Stomach smooth muscle (tissue), 2 donors: ENCODE data around the gene MACF1.
"Not testable (repeated sequence)": the region's sequence is repeated elsewhere in the genome, so short reads cannot be mapped to it uniquely, and the experiment has no call there.

Source experiments
- H3K27ac ChIP-seq: one replicate; pipeline ENCODE4 v1.7.0; 2013; ENCODE audit warnings: mild to moderate bottlenecking, low read length, inconsistent platforms
- H3K27me3 ChIP-seq, 2 donors: one replicate each; pipeline ENCODE4 v1.7.0; 2013; ENCODE audit warnings: low read length in 2 of 2; ENCODE audit not compliant: insufficient read depth in 2 of 2, control insufficient read depth in 1 of 2
- H3K36me3 ChIP-seq, 2 donors: one replicate each; pipeline ENCODE4 v1.7.0; 2013; ENCODE audit warnings: low read length in 2 of 2; ENCODE audit not compliant: control insufficient read depth in 2 of 2, insufficient read depth in 2 of 2
- H3K4me1 ChIP-seq: one replicate; pipeline ENCODE4 v1.7.0; 2013; ENCODE audit warnings: low read length; ENCODE audit not compliant: control insufficient read depth, insufficient read depth
- H3K4me3 ChIP-seq, 2 donors: one replicate each; pipeline ENCODE4 v1.7.0; 2013; ENCODE audit warnings: low read length in 2 of 2
- H3K9ac ChIP-seq, 2 donors: one replicate each; pipeline ENCODE4 v1.7.0; 2013; ENCODE audit warnings: low read length in 2 of 2, mild to moderate bottlenecking in 1 of 2
- H3K9me3 ChIP-seq, 2 donors: one replicate each; pipeline ENCODE4 v1.7.0; 2013; ENCODE audit warnings: low read length in 2 of 2; ENCODE audit not compliant: control insufficient read depth in 2 of 2
- donor health status: healthy.
- donor health status: Pancreatic carcinoma.

The MACF1 gene

DNA sequence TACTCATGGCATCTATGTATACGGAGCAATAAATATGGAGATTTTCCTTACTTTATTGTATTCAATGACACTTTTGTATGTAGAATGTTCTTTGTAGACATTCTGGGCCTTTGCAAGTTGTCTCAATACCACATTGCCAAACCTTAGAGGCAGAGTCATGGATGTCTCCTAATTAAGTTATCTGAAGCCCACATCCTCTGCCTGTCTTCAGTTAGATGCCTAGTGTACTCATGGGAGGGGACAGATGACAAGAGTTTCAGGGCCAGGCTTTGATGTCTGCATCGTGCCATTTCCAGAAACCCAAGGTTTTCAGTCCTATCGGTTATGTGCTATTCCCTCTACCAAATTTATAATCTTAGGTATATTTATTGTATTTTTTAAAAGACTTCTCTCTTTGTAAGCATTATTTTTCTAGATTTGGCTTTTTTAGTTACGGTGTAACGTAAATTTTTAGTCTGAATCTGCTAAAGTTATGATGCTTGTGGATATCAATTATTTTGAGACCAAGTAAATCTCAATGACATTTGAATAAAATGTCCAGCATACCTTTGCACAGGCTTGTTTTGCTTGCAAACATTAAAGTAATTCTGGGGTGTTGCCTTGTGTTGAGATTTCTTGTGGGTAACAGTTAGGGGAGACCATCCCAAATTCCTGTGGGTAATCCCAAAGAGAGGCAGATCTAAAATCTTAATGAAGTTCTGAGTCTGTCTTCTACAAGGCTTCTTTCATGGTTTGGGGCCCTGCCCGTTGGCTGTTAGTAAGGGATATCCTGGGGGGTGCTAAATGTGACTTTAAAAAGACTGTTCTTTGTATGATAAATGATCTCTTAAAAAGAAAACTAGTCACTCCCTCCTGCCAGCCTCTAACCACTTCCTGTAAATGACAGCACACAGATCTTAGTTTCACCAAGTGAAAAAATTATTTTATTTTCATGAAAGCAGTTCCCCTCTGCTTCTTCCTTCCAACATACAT lies 8.0 kb upstream of the MACF1 start:
- Histone ChIP-seq H3K4me3 (no peak overlapping the region), H3K36me3 (no peaks in the 10 kb centered on the region), H3K9ac (peak overlapping the region in 1 of 2 donors; percentile 3), H3K27ac (peak overlapping the region; percentile 93), H3K4me1 (peaks cover 33% of the 10 kb centered on the region), H3K9me3 (no peaks in the 10 kb centered on the region), H3K27me3 (no peaks in the 10 kb centered on the region)

DNA sequence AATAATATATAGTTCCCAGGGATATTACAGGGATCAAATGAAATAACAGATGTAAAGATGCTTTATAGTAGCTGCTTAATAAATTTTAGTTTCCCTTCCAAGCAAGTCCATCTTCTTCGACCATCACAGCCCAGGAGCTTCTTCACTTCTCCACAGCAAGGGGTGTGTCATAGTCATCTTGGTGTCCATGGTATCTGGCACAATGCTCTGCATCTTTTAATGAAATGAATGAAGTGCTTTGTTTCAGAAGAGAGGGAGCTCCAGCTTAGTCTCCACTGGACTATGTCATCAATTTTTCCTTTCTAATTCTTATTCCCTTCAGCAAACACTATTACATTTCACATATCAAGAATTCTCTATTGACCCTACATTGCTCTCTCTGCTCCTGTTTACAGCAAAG lies 4.9 kb upstream of the MACF1 start:
- peaks cover 26% of the 10 kb centered on the region for H3K4me1 ChIP-seq
- H3K4me3 ChIP-seq, result no peak overlapping the region
- H3K9ac ChIP-seq, result no peak overlapping the region
- H3K27ac ChIP-seq, result peak overlapping the region; percentile 55
- no peaks in the 10 kb centered on the region for H3K27me3 ChIP-seq
- no peaks in the 10 kb centered on the region for H3K9me3 ChIP-seq
- H3K36me3 ChIP-seq, result no peaks in the 10 kb centered on the region

- peaks cover 22% of the 10 kb centered on the region for H3K4me1 ChIP-seq
- peak overlapping the region; percentile 78 to 95 for H3K9ac ChIP-seq
- no peaks in the 10 kb centered on the region for H3K36me3 ChIP-seq
These were observed 746 bp downstream of the MACF1 start for GRCh38 chr1:39205102-39205780.

DNA sequence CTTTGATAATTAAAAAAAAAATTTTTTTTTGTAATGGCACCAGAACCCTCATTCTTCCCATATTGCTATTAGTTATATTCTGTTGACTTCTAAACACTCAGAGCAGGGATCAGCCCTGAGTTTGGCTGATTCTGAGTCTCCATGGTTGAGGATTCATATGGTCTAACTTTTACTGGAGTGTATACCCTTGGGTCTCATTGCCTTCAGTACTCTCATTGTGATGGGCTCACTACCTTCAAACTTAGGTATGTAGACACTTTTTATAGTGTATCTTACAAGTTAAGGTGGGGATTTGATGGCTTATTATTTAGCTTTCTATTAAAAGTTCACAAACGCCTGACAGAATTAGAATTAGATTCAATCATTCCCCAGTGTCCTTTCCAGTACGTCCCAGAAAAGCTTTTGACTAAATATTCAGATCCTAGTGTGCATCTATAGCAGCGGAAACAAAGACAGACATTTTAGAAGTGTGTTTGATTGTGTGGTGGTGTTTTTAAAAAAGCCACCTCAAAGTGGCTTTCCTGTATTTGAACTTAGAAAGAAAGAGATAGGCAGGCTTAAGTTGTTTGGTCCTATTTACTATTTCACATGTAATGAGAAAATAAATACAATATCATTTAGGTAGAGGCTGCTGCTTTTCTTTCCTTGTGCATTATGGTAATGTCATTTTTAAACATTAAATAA lies 1.4 kb downstream of the MACF1 start:
- Histone ChIP-seq H3K9me3 (no peaks in the 10 kb centered on the region), H3K9ac (peak overlapping the region; percentile 78 to 95), H3K27ac (peak overlapping the region; percentile 98), H3K27me3 (no peaks in the 10 kb centered on the region), H3K36me3 (no peaks in the 10 kb centered on the region), H3K4me1 (peaks cover 22% of the 10 kb centered on the region), H3K4me3 (peak overlapping the region; percentile 79 to 91)

More at GRCh38 chr1:39205102-39205780, 746 bp downstream of the MACF1 start:
- H3K27me3 ChIP-seq, result no peaks in the 10 kb centered on the region
- H3K27ac ChIP-seq, result peak overlapping the region; percentile 98
- peak overlapping the region; percentile 79 to 91 for H3K4me3 ChIP-seq
- H3K9me3 ChIP-seq, result no peaks in the 10 kb centered on the region

- peaks cover 26% of the 10 kb centered on the region for H3K4me1 ChIP-seq
- not testable (repeated sequence) for H3K36me3 ChIP-seq
These were observed 3.9 kb downstream of the MACF1 start for GRCh38 chr1:39208360-39208759.

DNA sequence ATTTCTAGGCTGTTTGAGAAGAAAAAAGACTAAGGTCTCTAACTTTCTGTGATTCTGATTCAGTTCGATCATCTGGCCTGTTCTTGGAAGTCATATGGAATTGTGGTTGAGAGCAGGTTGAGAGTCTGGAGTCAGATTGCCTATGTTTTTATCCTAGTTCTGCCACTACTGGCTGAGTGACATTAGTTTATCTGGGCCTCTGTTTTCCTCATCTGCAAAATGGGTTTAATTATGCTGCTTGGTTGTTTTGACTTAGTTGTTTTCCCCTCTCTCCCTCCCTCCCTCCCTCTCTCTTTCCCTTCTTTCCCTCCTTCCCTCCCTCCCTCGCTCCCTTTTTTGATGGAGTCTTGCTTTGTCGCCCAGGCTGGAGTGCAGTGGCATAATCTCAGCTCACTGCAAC lies 6.2 kb downstream of the MACF1 start:
- H3K9ac ChIP-seq, result no peak overlapping the region
- no peaks in the 10 kb centered on the region for H3K27me3 ChIP-seq
- H3K4me3 ChIP-seq, result no peak overlapping the region
- H3K36me3 ChIP-seq, result no peaks in the 10 kb centered on the region
- H3K27ac ChIP-seq, result no peak overlapping the region
- no peaks in the 10 kb centered on the region for H3K9me3 ChIP-seq
- H3K4me1 ChIP-seq, result peaks cover 37% of the 10 kb centered on the region

More at GRCh38 chr1:39208360-39208759, 3.9 kb downstream of the MACF1 start:
- H3K9me3 ChIP-seq, H3K9ac ChIP-seq, H3K27ac ChIP-seq, H3K4me3 ChIP-seq, H3K27me3 ChIP-seq: not testable (repeated sequence)

DNA sequence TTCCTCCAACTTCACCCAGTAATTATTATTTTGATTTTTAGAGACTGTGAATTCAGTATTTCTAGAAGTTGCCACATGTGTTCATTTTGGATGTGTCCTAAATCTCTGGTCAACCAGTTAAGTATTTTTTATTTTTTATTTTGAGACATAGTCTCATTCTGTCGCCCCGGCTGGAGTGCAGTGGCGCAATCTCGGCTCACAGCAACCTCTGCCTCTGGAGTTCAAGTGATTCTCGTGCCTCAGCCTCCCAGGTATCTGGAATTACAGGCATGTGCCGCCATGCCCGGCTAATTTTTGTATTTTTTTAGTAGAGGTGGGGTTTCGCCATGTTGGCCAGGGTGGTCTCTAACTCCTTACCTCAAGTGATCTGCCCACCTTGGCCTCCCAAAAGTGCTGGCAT lies 8.0 kb downstream of the MACF1 start:
- Histone ChIP-seq H3K4me3 (no peak overlapping the region), H3K9me3 (no peaks in the 10 kb centered on the region), H3K4me1 (peaks cover 35% of the 10 kb centered on the region), H3K27me3 (no peaks in the 10 kb centered on the region), H3K9ac (no peak overlapping the region), H3K27ac (no peak overlapping the region), H3K36me3 (no peaks in the 10 kb centered on the region)

- H3K27me3 ChIP-seq, result no peaks in the 10 kb centered on the region
- no peaks in the 10 kb centered on the region for H3K9me3 ChIP-seq
- peaks cover 28% of the 10 kb centered on the region for H3K4me1 ChIP-seq
- H3K9ac ChIP-seq, result peak overlapping the region in 1 of 2 donors; percentile 21
- peak overlapping the region in 1 of 2 donors; percentile 40 for H3K4me3 ChIP-seq
- H3K36me3 ChIP-seq, result no peaks in the 10 kb centered on the region
- H3K27ac ChIP-seq, result peak overlapping the region; percentile 67
These were observed 9.1 kb downstream of the MACF1 start for GRCh38 chr1:39213511-39214002.

DNA sequence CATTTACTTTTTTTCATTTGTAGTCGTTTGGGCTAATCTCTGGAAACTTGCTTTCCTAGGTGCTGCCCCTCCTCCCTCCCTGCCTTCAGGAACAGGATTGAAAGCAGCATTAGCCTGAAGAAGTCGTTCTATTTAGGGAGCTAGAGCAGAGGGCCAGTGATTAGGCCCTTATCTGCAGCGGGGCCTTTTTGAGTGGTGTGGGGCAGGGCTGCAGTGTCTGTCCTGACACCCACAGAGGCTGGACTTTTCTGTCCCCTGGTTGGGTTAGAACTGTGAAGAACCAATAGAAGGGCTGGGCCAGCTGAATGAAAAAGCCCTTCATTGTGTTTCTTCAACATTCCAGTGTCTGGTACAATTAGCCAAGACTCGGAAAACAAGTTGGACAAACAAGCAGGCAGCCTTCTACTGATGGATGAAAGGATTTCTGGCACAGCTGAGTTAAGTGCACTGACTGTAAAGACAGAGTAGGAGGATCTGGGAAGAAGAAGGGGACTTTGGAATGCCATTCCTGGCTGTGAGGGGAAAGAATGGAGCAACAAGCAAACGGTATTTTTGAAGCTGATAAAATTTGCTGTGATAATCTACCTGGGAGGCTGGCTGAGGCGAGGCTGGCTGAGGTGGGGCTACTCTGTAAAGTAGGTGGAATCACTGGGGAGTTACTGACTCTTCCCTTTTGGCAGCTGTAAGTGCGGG lies 9.7 kb downstream of the MACF1 start:
- H3K27ac ChIP-seq, result peak overlapping the region; percentile 67
- no peaks in the 10 kb centered on the region for H3K36me3 ChIP-seq
- H3K9me3 ChIP-seq, result no peaks in the 10 kb centered on the region
- H3K4me3 ChIP-seq, result peak overlapping the region in 1 of 2 donors; percentile 40
- H3K27me3 ChIP-seq, result no peaks in the 10 kb centered on the region
- H3K4me1 ChIP-seq, result peaks cover 28% of the 10 kb centered on the region
- H3K9ac ChIP-seq, result peak overlapping the region in 1 of 2 donors; percentile 21

- H3K27me3 ChIP-seq, result no peaks in the 10 kb centered on the region
- H3K4me3 ChIP-seq, result peak overlapping the region; percentile 25 to 40
- peaks cover 28% of the 10 kb centered on the region for H3K4me1 ChIP-seq
- H3K27ac ChIP-seq, result peak overlapping the region; percentile 67
- no peaks in the 10 kb centered on the region for H3K36me3 ChIP-seq
- no peak overlapping the region for H3K9ac ChIP-seq
- no peaks in the 10 kb centered on the region for H3K9me3 ChIP-seq
These were observed 10.2 kb downstream of the MACF1 start for GRCh38 chr1:39214714-39214997.
